OCI-LY7 (cell line): ENCODE results near the gene LEF1. TPM values are rescaled to one million over a fixed set of nuclear protein-coding genes. Genes with fewer than 3 reads are reported as not detected.

ENCODE experiments used
- BruUV-seq: library from RNA; stranded (reverse); fragments of 400-500 nt; replicated peaks from 2 replicates; lab custom pipeline; 2021; lab: Mats Ljungman, UMichigan
- CTCF ChIA-PET: fragments of 300-600 bp; sonication (Branson Sonifier 250); formaldehyde crosslinking; loops from one replicate; lab custom pipeline; 2022; ENCODE audit warnings: antibody characterized with exemption; ENCODE audit not compliant: unreplicated experiment; lab: Charles Lee
- POLR2A ChIA-PET: fragments of 300-600 bp; sonication (Branson Sonifier 250); formaldehyde crosslinking; loops from one replicate; lab custom pipeline; 2022; ENCODE audit warnings: antibody characterized with exemption; lab: Charles Lee
- DNase-seq: peaks from one replicate; pipeline ENCODE4 v3.0.0-alpha.2; 2015; ENCODE audit warnings: low spot score
- H2AFZ ChIP-seq: fragments of 200-600 bp; sonication (generic), shearing (Covaris generic); 2 replicates; pipeline ENCODE4 v1.6.1; 2014; ENCODE audit warnings: mild to moderate bottlenecking, antibody characterized with exemption, low read length, moderate library complexity
- H3K27ac ChIP-seq: fragments of 200-600 bp; sonication (generic); 2 replicates; pipeline ENCODE4 v1.5.1; 2014; ENCODE audit warnings: mixed run types, low read depth, mild to moderate bottlenecking, moderate library complexity, low read length, inconsistent platforms; ENCODE audit not compliant: poor library complexity, severe bottlenecking
- H3K36me3 ChIP-seq: fragments of 200-600 bp; sonication (generic); 2 replicates; pipeline ENCODE4 v1.6.1; 2014; ENCODE audit warnings: mild to moderate bottlenecking, antibody characterized with exemption, low read length, moderate library complexity, mixed read lengths; ENCODE audit not compliant: insufficient read depth
- H3K4me1 ChIP-seq: fragments of 200-600 bp; sonication (generic); 2 replicates; pipeline ENCODE4 v1.5.1; 2014; ENCODE audit warnings: mild to moderate bottlenecking, low read length; ENCODE audit not compliant: insufficient read depth, poor library complexity, severe bottlenecking
- H3K4me2 ChIP-seq: fragments of 200-600 bp; sonication (generic); 2 replicates; pipeline ENCODE4 v1.6.1; 2014; ENCODE audit warnings: mild to moderate bottlenecking, low read length
- H3K4me3 ChIP-seq: fragments of 200-600 bp; sonication (generic); 2 replicates; pipeline ENCODE4 v1.5.1; 2014; ENCODE audit warnings: mild to moderate bottlenecking, low read depth, low read length; ENCODE audit not compliant: poor library complexity, severe bottlenecking
- H3K79me2 ChIP-seq: fragments of 200-600 bp; sonication (generic); 2 replicates; pipeline ENCODE4 v1.6.1; 2016; ENCODE audit warnings: low read depth, mild to moderate bottlenecking, low read length, moderate library complexity, mixed read lengths; ENCODE audit not compliant: insufficient read depth
- H3K9me2 ChIP-seq: fragments of 200-600 bp; sonication (generic); 2 replicates; pipeline ENCODE4 v1.6.1; 2016; ENCODE audit warnings: mild to moderate bottlenecking, low read length, mixed read lengths; ENCODE audit not compliant: insufficient read depth
- H3K9me3 ChIP-seq: fragments of 200-600 bp; sonication (generic); 2 replicates; pipeline ENCODE4 v1.6.1; 2014; ENCODE audit warnings: mild to moderate bottlenecking, mixed run types, low read length, mixed read lengths
- H4K20me1 ChIP-seq: fragments of 200-600 bp; sonication (generic); 2 replicates; pipeline ENCODE4 v1.6.1; 2014; ENCODE audit warnings: mild to moderate bottlenecking, antibody characterized with exemption, low read length, moderate library complexity, mixed read lengths; ENCODE audit not compliant: insufficient read depth
- CTCF ChIP-seq: fragments of 200-600 bp; sonication (generic); conservative IDR thresholded peaks from 2 replicates; pipeline ENCODE4 v1.5.1; 2014; ENCODE audit warnings: mild to moderate bottlenecking, antibody characterized with exemption, low read length, moderate library complexity, mixed read lengths
- EZH2phosphoT487 ChIP-seq: fragments of 200-600 bp; sonication (generic); IDR thresholded peaks from 2 replicates; pipeline ENCODE4 v1.6.1; 2018; ENCODE audit warnings: low read depth, borderline replicate concordance, mild to moderate bottlenecking, mixed run types, antibody characterized with exemption, low read length, moderate library complexity, mixed read lengths
- intact Hi-C: fragments of 100-400 bp; cut with micrococcal nuclease; formaldehyde crosslinking; loops from one replicate; pipeline ENCODE4 v1.10.0; 2022; ENCODE audit not compliant: unreplicated experiment
- total RNA-seq, 2 experiments: library from RNA; depleted of rRNA in 1 of 2; stranded (reverse); fragments of >200 nt in 1 of 2; shearing (Covaris generic) in 1 of 2; gene quantifications; 2 replicates each; pipeline ENCODE4 v1.2.3, GENCODE V29; 2014 to 2022

The LEF1 gene
- total RNA-seq, 2 experiments from 2014 or later, result 207 to 223 TPM

- H3K9me3 ChIP-seq, result no peaks in the 10 kb centered on the region; the same call in 1 of the 2 replicates
- H3K36me3 ChIP-seq, result peaks cover 60% of the 10 kb centered on the region
- intact Hi-C loops, result no loop called here
- H3K9me2 ChIP-seq, result no peaks in the 10 kb centered on the region
- no peak overlapping the region for H3K4me3 ChIP-seq
- POLR2A ChIA-PET, result interaction anchor here (1.0 kb wide), 1 partner anchor 14 kb away, joined by 4 read pairs; no protein-coding TSS in a partner anchor
- no peak overlapping the region for H2AFZ ChIP-seq
- no peak for DNase-seq
- H3K27ac ChIP-seq, result no peak overlapping the region
- H3K79me2 ChIP-seq, result no peaks in the 10 kb centered on the region
- BruUV-seq, result no TSS peak
- TF ChIP-seq EZH2phosphoT487, result no peak
- no peak for TF ChIP-seq CTCF
- H3K4me1 ChIP-seq, result no peaks in the 10 kb centered on the region
- H3K4me2 ChIP-seq, result no peak overlapping the region
- CTCF ChIA-PET, result no interaction called here
- H4K20me1 ChIP-seq, result no peaks in the 10 kb centered on the region
These were observed 160.7 kb downstream of the LEF1 start for GRCh38 chr4:108007984-108008383.

- no TSS peak for BruUV-seq
- no peaks in the 10 kb centered on the region for H3K9me2 ChIP-seq
- ChIA-PET POLR2A (no interaction called here), CTCF (no interaction called here)
- no peaks in the 10 kb centered on the region for H3K79me2 ChIP-seq
- no peaks in the 10 kb centered on the region for H4K20me1 ChIP-seq
- H3K4me2 ChIP-seq, result no peak overlapping the region
- intact Hi-C loops, result no loop called here
- no peak overlapping the region for H2AFZ ChIP-seq
- no peaks in the 10 kb centered on the region for H3K4me1 ChIP-seq
- H3K27ac ChIP-seq, result no peak overlapping the region
- TF ChIP-seq CTCF (no peak), EZH2phosphoT487 (no peak)
- H3K36me3 ChIP-seq, result peaks cover 58% of the 10 kb centered on the region
- H3K4me3 ChIP-seq, result no peak overlapping the region
- DNase-seq, result no peak
- no peaks in the 10 kb centered on the region; the same call in 1 of the 2 replicates for H3K9me3 ChIP-seq
These were observed 162.4 kb downstream of the LEF1 start for GRCh38 chr4:108006361-108006760.

- no peak overlapping the region for H3K4me3 ChIP-seq
- H3K27ac ChIP-seq, result no peak overlapping the region
- H3K4me2 ChIP-seq, result no peak overlapping the region
- H4K20me1 ChIP-seq, result no peaks in the 10 kb centered on the region
- H3K36me3 ChIP-seq, result peaks cover 58% of the 10 kb centered on the region
- no peak for TF ChIP-seq CTCF
- TF ChIP-seq EZH2phosphoT487, result no peak
- DNase-seq, result no peak
- H3K9me3 ChIP-seq, result no peaks in the 10 kb centered on the region
- no peak overlapping the region for H2AFZ ChIP-seq
- no TSS peak for BruUV-seq
- CTCF ChIA-PET, result no interaction called here
- H3K4me1 ChIP-seq, result no peaks in the 10 kb centered on the region
- intact Hi-C loops, result no loop called here
- POLR2A ChIA-PET, result interaction anchor here (0.6 kb wide), 1 partner anchor 635 kb away, joined by 3 read pairs; no protein-coding TSS in a partner anchor
- no peaks in the 10 kb centered on the region for H3K9me2 ChIP-seq
- H3K79me2 ChIP-seq, result no peaks in the 10 kb centered on the region; the same call in 1 of the 2 replicates
These were observed 162.9 kb downstream of the LEF1 start for GRCh38 chr4:108005807-108006206.
